GM12878 (cell line): ENCODE measurements around the gene FCHSD2. TPM values are rescaled to one million over a fixed set of nuclear protein-coding genes. Genes with fewer than 3 reads are reported as not detected.

ENCODE experiments used
- ATF7 ChIP-seq: fragments of 450-650 bp; IDR thresholded peaks from 2 replicates; pipeline ENCODE4 v1.6.1; 2016; ENCODE audit warnings: low read depth, mild to moderate bottlenecking
- CTCF ChIP-seq, 3 experiments: IDR thresholded peaks in 2 of 3; conservative IDR thresholded peaks in 1 of 3; 2 replicates each; pipeline ENCODE4 v1.5.1; 2011; ENCODE audit warnings: low read depth in 3 of 3, low read length in 3 of 3, mild to moderate bottlenecking in 3 of 3, control low read depth in 2 of 3, moderate library complexity in 2 of 3, inconsistent platforms in 1 of 3, mixed read lengths in 1 of 3; ENCODE audit not compliant: control insufficient read depth in 2 of 3, insufficient read depth in 1 of 3; ENCODE audit errors: extremely low read depth in 1 of 3
- DPF2 ChIP-seq: fragments of 450-650 bp; IDR thresholded peaks from 2 replicates; pipeline ENCODE4 v1.6.1; 2017; ENCODE audit warnings: mild to moderate bottlenecking
- IRF4 ChIP-seq: IDR thresholded peaks from 2 replicates; pipeline ENCODE4 v1.6.1; 2011; ENCODE audit warnings: low read depth, low read length
- PAX5 ChIP-seq: IDR thresholded peaks from 2 replicates; pipeline ENCODE4 v1.6.1; 2011; ENCODE audit warnings: low read depth, low read length, borderline replicate concordance
- PKNOX1 ChIP-seq: fragments of 450-650 bp; IDR thresholded peaks from 2 replicates; pipeline ENCODE4 v1.6.1; 2016; ENCODE audit warnings: mild to moderate bottlenecking
- RELB ChIP-seq: fragments of 450-650 bp; IDR thresholded peaks from 2 replicates; pipeline ENCODE4 v1.6.1; 2017; ENCODE audit warnings: low read depth, mild to moderate bottlenecking, moderate library complexity
- WRNIP1 ChIP-seq: IDR thresholded peaks from 2 replicates; pipeline ENCODE4 v1.6.1; 2011; ENCODE audit warnings: low read depth, low read length, improper control_type of control experiment, borderline replicate concordance
- polyA plus RNA-seq, 11 experiments: library from polyadenylated mRNA; depleted of rRNA in 4 of 11; unstranded in 6 of 11; stranded (reverse) in 5 of 11; fragments of >200 nt; fragmentation: Nextera tagmentation in 4 of 11; fragmentation: Illumina TruSeq in 1 of 11; extraction: Ambion mirVana in 4 of 11; extraction: Trizol in 1 of 11; gene quantifications; 1 replicate in 1 of 11; 2 replicates in 10 of 11; pipeline versions ENCODE4 v1.2.1 to v1.2.3, GENCODE V29; 2011 to 2016; ENCODE audit warnings: inconsistent platforms in 2 of 11, missing spikeins in 2 of 11, low read depth in 1 of 11
- total RNA-seq, 4 experiments: library from RNA; depleted of rRNA in 3 of 4; stranded (reverse); fragments of >200 nt in 3 of 4; fragmentation: Illumina TruSeq in 1 of 4; extraction: Trizol in 1 of 4; gene quantifications; 2 replicates each; pipeline versions ENCODE4 v1.2.1 to v1.2.3, GENCODE V29; 2013 to 2021

The FCHSD2 gene
- total and polyA plus RNA-seq, 10 of the 15 experiments (the other 5 are each of a cell fraction or from before 2014, with no cell fraction given), result 13.2 to 89.8 (median 47.8) TPM

GRCh38 chr11:73141031-73141308 lies 1.1 kb downstream of the FCHSD2 start (continued):
- peak; percentile 14; the same call in 1 of the 2 replicates for TF ChIP-seq RELB
- TF ChIP-seq PAX5, result no peak
- no peak for TF ChIP-seq DPF2
- TF ChIP-seq CTCF (IDR thresholded peaks at IDR 0.05 in 2 of 3, conservative IDR thresholded peaks at IDR 0.05 in 1 of 3; ENCODE audit: control insufficient read depth in 2 of 3, extremely low read depth in 1 of 3, insufficient read depth in 1 of 3, low read depth in 3 of 3, low read length in 3 of 3), result no peak
- no peak for TF ChIP-seq PKNOX1
- TF ChIP-seq ATF7, result no peak
- 0 out of 2 replicates have a peak, but pooled peaks have one; percentile 6 for TF ChIP-seq IRF4
- 0 out of 2 replicates have a peak, but pooled peaks have one; percentile 5 for TF ChIP-seq WRNIP1
- TF ChIP-seq, all 136 proteins: peak for 6
